Cardiac fibroblast (primary cell): ENCODE results near the gene DAGLA.
A peak's percentile ranks its signal among the peaks of the same experiment; 100 is the strongest.

Experiments used
- DNase-seq, 2 donors: peaks; one replicate each; pipeline versions ENCODE4 v3.0.0 to v3.0.0-alpha.2; 2010; ENCODE audit warnings: low read depth in 2 of 2
- H3K4me3 ChIP-seq, 2 donors: replicated peaks in 1 of 2; 1 replicate in 1 of 2; 2 replicates in 1 of 2; pipeline ENCODE4 v1.5.1; 2011; ENCODE audit warnings: low read depth in 2 of 2, low read length in 2 of 2, mild to moderate bottlenecking in 2 of 2, moderate library complexity in 1 of 2
- TF ChIP-seq, protein P1 (sequence below): IDR thresholded peaks from one replicate; pipeline ENCODE4 v1.5.1; 2011; ENCODE audit warnings: low read depth, mild to moderate bottlenecking, low read length, inconsistent platforms

DAGLA gene

DNA sequence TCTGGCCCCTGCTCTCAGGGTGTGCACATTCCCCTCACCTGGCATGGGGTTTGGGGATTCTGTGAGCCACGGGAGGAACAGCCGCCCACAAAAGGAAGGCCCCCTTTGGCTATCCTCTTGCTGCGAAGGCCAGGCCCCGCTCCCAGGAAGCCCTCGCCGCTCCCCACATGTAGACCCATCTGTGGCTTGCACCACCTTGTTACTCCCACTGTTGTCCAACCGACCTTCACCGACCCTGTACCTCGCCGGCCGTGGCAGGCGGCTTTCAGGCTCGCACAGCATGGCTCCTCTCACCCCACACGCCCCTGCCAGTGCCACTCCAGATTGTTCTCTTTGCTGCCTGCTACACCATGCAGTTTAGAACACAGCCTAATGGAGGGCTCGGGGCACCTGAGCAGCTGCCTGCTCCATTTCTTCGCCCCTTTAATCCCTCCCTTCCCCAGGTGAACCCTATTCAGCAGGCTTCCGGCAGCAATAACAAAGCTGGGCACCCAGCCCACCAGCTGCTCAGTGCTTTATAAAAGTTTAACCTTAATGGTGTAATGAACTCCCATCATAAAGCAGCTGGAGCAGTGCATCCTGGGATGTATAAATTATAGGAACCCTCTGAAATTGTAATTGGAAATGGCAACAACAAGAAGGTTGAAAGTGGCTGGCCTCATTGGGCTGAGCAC lies 10.7 kb downstream of the DAGLA start:
- TF ChIP-seq, protein P1, sequence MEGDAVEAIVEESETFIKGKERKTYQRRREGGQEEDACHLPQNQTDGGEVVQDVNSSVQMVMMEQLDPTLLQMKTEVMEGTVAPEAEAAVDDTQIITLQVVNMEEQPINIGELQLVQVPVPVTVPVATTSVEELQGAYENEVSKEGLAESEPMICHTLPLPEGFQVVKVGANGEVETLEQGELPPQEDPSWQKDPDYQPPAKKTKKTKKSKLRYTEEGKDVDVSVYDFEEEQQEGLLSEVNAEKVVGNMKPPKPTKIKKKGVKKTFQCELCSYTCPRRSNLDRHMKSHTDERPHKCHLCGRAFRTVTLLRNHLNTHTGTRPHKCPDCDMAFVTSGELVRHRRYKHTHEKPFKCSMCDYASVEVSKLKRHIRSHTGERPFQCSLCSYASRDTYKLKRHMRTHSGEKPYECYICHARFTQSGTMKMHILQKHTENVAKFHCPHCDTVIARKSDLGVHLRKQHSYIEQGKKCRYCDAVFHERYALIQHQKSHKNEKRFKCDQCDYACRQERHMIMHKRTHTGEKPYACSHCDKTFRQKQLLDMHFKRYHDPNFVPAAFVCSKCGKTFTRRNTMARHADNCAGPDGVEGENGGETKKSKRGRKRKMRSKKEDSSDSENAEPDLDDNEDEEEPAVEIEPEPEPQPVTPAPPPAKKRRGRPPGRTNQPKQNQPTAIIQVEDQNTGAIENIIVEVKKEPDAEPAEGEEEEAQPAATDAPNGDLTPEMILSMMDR: no peak

DNA sequence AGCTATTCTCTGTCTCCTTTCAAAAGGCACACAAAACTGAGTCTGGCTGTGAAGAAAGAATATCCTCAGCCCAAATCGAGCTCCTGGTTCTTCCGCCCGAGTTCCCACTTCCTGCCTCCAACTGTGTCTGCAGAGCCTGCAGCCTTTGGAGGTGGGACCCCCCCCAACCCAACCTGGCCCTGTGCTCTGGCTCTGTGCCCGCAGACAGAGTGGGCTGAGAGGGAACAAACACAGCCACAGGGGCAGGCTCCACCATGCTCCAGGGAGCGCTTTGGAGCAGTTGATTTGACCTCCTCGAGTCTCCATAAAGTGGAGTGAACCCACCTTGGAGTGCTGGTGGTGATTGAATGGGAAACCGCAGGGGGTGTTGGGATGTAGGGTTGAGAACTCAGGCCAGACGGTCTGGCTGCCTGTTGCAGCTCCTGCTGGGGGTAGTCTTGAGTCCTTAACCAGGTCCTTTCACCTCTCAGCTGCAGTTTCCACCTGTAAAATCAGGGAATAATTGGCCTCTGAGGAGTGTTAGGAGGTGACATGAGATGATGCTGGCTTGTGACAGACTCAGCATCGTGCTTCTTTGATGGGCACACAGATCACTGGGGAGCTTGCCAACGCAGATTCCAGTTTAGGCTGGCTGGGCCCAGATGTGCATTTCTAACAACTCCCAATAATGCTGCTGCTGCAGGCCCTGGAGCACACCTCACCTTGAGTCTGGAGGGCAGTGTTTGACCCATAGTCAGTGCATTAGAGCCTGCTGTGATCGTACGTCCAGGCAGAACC lies 11.4 kb downstream of the DAGLA start:
- TF ChIP-seq, protein P1: no peak
- no peak for DNase-seq
- H3K4me3 ChIP-seq: no peak overlapping the region

More for the DNA sequence above, 10.7 kb downstream of the DAGLA start:
- no peak overlapping the region for H3K4me3 ChIP-seq
- no peak for DNase-seq

DNA sequence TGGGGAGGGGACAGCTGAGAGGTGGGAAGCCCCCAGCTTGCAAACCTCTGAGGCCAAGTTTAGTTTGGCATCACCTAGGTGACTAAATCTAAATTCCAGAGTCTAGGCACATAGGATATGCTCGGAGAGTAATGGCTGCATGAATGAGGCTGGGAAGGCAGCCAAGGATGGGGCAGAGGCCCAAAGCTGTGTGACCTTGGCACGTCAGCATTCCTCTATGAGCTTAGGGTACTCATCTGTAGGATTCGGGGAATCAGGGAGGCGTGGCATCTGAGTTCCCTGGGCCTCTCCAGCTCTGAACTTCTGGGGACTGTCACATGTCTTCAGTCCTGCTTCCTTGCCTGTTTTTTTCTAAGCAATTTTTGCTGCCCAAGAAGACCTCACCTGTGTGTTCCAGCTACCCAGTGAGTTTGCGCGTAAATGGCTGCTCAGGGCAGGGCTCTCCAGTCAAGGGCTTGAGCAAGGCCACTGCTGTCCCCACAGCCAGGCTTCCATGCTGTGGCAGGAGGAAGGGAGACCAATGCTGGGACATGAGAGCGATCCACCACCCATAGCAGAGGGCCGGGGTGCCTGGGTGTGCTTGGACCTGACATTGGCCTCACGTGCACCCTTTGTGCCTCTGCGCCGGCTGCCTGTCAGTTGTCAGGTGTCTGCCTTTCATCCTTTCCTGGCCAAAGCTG lies 13.9 kb downstream of the DAGLA start:
- peak in 1 of 2 donors; percentile 37 for DNase-seq
- H3K4me3 ChIP-seq: no peak overlapping the region
- TF ChIP-seq, protein P1: no peak

DNA sequence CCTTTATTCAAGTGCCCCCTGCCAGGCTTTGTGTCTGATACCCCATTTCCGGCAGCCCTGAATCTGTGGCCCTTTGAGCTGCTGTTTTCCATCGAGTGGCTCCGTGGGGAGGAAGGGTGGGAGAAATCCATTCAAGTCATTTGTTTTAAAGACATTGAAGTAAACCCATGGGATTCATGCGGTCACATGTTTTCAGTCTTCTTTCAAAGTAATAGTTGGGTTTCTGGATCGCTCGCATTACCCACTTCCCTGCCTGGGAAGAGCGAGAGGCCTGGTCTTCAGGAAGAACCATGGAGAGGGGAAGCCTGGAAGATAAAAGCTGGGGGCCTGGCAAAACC lies 14.4 kb downstream of the DAGLA start:
- no peak for DNase-seq
- H3K4me3 ChIP-seq: no peak overlapping the region
- TF ChIP-seq, protein P1: no peak

DNA sequence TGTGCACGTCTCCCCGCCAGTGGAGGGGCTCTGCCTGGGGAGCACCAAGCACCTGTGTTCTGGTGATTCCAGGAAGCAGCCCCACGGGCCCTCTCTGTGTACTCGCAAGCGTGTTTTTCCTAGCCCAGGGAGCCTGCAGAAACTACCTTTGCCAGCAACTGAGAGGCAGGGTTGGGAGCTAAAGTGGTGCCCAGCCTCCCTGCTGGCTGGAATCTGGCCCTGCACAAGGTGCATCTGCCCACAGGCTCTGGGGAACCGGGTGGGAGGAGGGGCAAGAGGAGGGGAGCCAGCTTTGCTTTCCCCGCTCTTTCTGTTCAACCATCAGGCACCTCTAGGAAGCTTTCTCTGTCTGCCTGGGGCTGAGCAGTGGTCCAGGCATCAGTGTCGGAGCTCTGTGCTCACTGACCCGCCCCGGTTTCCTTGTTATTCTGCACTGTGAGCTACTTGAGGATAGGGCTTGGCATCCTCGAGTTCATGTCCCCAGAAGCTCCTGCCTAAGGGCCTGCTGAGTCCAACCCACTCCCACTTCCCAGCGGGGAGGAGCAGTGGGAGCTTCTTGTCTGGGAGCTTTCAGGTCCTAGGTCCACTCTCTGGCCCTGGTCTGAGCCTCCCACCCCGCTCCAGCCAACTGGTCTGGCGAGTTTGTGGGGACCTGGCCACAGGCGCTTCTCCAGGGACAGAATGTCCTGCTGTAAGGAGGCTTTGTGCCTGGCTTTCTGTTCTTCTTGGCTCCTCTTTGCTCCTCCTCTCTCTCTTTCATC lies 14.9 kb downstream of the DAGLA start:
- H3K4me3 ChIP-seq: no peak overlapping the region
- TF ChIP-seq, protein P1: peak; percentile 13
- DNase-seq: peak in 1 of 2 donors; percentile 14

DNA sequence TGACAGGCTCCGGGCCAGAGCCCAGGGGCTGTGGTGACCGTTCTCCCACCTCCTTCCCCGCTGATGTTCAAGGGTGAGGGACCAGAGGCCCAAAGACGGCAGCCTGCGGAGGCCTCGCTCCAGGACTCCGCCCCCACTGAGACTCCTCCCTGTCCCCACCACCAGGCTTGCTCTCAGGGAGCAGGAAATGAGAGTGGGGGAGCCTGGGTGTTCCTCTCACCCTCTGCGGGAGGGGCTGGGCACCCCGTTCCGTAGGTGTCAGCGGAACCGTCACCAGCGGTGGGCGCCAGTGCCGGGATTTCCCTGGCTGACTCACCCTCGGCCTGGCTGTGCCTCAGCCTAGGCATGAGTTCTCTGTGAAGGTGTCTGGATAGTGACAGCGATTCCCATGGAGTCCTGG lies 15.7 kb downstream of the DAGLA start:
- no peak overlapping the region for H3K4me3 ChIP-seq
- peak; percentile 65 to 73 for DNase-seq
- TF ChIP-seq, protein P1: no peak
